Measurements from ENCODE around the gene ARHGEF1.
"Not testable (repeated sequence)": the region's sequence is repeated elsewhere in the genome, so short reads cannot be mapped to it uniquely, and the experiment has no call there.

The ARHGEF1 gene

GRCh38 chr19:41912899-41913537 is 30.0 kb downstream of the ARHGEF1 start:
- no peak overlapping the region for H3K4me3 ChIP-seq
- no peak overlapping the region for H3K27ac ChIP-seq

- no peak overlapping the region for H3K4me3 ChIP-seq
- H3K27ac ChIP-seq = no peak overlapping the region
These were observed 30.8 kb downstream of the ARHGEF1 start for GRCh38 chr19:41913538-41914423.

GRCh38 chr19:41914424-41914834 is 31.4 kb downstream of the ARHGEF1 start:
- not testable (repeated sequence) for H3K27ac ChIP-seq, H3K4me3 ChIP-seq

- Histone ChIP-seq H3K27ac (no peak overlapping the region), H3K4me3 (no peak overlapping the region)
These were observed 32.2 kb downstream of the ARHGEF1 start for GRCh38 chr19:41915021-41915775.

- H3K27ac ChIP-seq = no peak overlapping the region
- H3K4me3 ChIP-seq = no peak overlapping the region
These were observed 32.9 kb downstream of the ARHGEF1 start for GRCh38 chr19:41915776-41916414.

- Histone ChIP-seq H3K27ac (no peak overlapping the region), H3K4me3 (no peak overlapping the region)
These were observed 34.7 kb downstream of the ARHGEF1 start for GRCh38 chr19:41917676-41918075.

GRCh38 chr19:41918095-41918494 is 35.1 kb downstream of the ARHGEF1 start:
- H3K27ac ChIP-seq = no peak overlapping the region
- no peak overlapping the region for H3K4me3 ChIP-seq

- H3K27ac ChIP-seq = no peak overlapping the region
These were observed 35.8 kb downstream of the ARHGEF1 start for GRCh38 chr19:41918653-41919244.

GRCh38 chr19:41919948-41920712 is 37.1 kb downstream of the ARHGEF1 start:
- Histone ChIP-seq H3K4me3 (no peak overlapping the region), H3K27ac (no peak overlapping the region)

More at GRCh38 chr19:41918653-41919244, 35.8 kb downstream of the ARHGEF1 start:
- H3K4me3 ChIP-seq = no peak overlapping the region

GRCh38 chr19:41920882-41921576 is 38.0 kb downstream of the ARHGEF1 start:
- no peak overlapping the region for H3K4me3 ChIP-seq
- no peak overlapping the region for H3K27ac ChIP-seq

GRCh38 chr19:41921577-41922576 is 38.9 kb downstream of the ARHGEF1 start:
- Histone ChIP-seq H3K4me3 (no peak overlapping the region), H3K27ac (no peak overlapping the region)

- Histone ChIP-seq H3K4me3 (no peak overlapping the region), H3K27ac (no peak overlapping the region)
These were observed 39.6 kb downstream of the ARHGEF1 start for GRCh38 chr19:41922585-41922984.

- Histone ChIP-seq H3K27ac (no peak overlapping the region), H3K4me3 (no peak overlapping the region)
These were observed 40.2 kb downstream of the ARHGEF1 start for GRCh38 chr19:41923045-41923788.

GRCh38 chr19:41924151-41925145 is 41.5 kb downstream of the ARHGEF1 start:
- Histone ChIP-seq H3K4me3 (no peak overlapping the region), H3K27ac (no peak overlapping the region)
